CD4-positive, alpha-beta T cell treated with Interleukin-10 for 1 hour (primary cell): ENCODE results near the gene MSRB1.
"Not testable (repeated sequence)": the region's sequence is repeated elsewhere in the genome, so short reads cannot be mapped to it uniquely, and the experiment has no call there.

Source experiments
- DNase-seq: peaks from one replicate; pipeline ENCODE4 v3.0.0-alpha.2; 2020

Gene MSRB1

DNA sequence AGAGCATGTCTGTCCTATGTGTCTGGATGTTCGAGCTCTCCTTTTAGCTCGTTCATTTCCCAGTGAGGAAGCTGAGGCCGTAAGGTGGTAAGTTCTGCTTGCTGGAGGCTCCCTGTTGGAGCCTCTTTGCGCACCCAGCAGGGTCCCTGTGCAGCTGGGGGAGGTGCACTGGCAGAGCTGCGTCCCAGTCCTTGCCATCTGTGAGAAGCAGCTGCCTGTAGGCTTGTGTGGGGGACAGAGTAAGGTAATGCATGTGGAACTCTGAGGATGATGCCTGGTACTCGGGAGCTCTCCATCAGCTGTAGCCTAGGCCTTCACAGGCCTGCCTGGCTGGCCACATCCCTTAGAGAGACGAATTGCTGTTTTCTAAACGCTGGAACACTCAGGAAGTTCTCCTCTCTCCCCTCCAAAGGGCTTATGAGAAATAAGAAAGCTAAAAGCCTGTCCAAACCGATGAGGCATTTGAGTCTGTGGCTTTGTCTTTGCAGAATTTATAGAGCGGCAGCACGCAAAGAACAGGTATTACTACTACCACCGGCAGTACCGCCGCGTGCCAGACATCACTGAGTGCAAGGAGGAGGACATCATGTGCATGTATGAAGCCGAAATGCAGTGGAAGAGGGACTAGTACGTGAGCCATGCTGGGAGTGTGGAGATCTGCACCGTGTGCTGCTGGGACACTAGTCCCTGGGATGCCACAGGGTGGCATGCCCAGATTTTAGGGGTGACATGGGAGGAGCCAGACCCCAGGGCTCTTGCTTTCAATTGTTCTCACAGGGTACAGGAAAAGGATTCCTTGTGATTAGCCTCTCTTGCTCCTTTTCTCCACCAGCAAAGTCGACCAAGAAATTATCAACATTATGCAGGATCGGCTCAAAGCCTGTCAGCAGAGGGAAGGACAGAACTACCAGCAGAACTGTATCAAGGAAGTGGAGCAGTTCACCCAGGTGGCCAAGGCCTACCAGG lies 17.9 kb upstream of the MSRB1 start:
- peak; percentile 48 for DNase-seq

DNA sequence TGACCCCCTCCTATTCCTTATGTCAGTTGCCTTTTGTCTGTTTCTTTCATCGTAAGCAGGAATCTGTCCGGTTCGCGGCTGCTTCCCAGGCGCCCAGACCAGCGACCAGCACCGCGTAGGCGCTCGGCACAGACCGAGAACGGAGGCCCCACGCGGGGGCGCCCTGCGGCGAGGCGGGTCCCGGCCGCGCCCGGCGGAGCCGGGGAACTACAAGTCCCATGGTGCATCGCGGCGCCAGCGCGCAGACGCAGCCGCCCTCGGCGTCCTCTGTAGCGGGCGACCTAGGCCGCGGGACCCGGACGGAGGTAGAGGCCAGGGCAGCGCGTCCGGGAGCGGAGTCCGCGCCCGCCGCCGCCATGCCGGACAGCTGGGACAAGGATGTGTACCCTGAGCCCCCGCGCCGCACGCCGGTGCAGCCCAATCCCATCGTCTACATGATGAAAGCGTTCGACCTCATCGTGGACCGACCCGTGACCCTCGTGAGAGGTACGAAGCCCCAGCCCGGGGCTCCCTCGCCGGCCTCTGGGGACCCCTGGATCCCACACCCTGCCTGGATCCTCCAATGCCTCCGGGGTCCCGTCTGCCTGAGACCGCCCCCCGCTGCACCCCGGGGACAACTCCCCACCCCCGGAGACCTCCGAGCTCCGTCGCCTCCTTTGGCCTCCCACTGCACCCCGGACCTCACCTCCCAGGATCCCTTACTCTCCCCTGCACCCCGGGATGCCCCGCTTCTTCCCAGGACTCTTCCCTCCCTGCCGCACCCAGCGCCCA lies 16.5 kb upstream of the MSRB1 start, which contains the start of gene NDUFB10:
Gene NDUFB10, plus strand, starts transcription at position 270 of the 771 bp plus-strand sequence. Its CDS starts 87 bp downstream, at position 357.
- DNase-seq: peak; percentile 91

DNA sequence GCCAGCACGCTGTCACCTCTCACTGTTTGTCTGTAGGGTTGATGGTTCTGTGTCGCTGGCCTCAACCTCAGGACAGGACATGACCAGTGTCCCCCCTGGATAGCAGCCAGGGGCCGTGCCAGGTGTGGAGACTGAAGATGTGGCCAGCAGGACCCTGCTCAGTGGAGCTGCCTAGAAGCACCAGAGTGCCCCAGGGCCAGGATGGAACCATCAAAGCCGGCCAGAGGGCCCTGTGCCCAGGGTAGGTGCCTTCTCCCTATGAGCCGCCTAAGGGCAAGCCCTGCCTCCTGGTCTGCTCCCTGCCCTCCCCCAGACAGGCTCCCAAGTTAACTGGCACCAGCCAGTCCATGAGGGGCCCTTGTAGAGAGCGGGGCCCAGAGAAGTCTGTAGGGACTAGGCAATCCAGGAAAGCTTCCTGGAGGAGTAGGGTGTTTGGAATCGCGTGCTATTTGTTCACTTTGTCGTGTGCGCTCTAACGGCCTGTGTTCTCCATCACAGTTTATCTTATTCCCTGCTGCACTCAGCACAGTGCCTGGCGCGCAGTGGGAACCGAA lies 15.8 kb upstream of the MSRB1 start:
- DNase-seq: no peak

DNA sequence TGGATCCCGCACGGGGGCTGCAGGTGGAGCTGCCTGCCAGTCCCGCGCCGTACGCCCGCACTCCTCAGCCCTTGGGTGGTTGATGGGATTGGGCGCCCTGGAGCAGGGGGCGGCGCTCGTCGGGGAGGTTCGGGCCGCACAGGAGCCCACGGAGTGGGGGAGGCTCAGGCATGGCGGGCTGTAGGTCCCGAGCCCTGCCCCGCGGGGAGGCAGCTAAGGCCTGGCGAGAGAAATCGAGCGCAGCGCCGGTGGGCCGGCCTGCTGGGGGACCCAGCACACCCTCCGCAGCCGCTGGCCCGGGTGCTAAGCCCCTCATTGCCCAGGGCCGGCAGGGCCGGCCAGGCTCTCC lies 15.1 kb upstream of the MSRB1 start:
- DNase-seq: not testable (repeated sequence)

DNA sequence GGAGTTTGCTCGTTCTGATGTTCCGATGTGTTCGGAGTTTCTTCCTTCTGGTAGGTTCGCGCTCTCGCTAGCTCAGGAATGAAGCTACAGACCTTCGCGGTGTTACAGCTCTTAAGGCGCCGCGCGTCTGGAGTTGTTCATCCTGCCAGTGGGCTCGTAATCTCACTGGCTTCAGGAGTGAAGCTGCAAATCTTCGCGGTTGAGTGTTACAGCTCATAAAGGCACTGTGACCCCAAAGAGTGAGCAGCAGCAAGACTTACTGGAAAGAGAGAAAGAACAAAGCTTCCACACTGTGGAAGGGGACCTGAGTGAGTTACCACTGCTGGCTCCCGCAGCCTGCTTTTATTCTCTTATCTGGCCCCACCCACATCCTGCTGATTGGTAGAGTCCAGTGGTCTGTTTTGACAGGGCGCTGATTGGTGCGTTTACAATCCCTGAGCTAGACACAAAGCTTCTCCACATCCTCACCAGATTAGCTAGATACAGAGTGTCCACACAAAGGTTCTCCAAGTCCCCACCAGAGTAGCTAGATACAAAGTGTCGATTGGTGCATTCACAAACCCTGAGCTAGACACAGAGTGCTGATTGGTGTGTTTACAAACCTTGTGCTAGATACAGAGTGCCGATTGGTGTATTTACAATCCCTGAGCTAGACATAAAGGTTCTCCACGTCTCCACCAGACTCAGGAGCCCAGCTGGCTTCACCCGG lies 14.6 kb upstream of the MSRB1 start:
- not testable (repeated sequence) for DNase-seq

DNA sequence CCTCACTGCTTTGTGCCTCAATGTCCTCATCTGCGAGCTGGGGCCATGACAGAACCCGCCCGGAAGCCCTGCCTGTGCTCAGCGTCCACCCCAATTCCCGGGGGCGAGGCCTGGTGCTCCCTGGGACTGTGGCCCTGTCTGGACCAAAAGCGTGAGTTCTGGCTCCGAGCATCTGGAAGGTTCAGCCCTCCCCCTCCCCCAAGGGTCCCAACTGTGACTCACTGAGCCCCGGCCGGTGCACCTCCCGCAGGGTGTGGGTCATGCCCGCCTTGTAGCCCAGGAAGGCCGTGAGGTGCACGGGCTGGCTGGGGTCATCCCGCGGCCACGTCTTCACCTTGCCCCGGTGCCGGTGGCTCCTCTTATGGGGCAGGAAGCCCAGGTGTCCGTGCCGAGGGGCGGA lies 10.7 kb upstream of the MSRB1 start:
- no peak for DNase-seq

DNA sequence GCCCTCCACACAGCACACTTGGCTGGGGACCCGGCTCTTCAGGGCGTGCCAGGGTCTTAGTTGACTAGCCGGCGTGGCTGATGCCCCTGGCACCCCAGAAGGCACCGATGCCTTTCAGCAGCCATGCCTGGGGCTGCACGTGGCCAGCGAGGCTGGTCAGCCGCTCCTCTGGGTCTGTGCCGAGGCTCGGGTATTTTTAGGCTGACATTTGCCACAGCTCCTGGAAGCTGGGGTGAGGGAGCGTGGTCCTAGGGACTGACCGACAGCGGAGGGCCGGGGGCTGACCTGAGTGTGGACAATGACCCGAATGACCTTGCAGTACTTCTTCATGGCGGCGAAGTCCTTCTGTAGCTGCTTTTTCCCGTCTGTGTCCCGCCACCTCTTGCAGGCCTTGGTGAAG lies 7.6 kb upstream of the MSRB1 start:
- no peak for DNase-seq

DNA sequence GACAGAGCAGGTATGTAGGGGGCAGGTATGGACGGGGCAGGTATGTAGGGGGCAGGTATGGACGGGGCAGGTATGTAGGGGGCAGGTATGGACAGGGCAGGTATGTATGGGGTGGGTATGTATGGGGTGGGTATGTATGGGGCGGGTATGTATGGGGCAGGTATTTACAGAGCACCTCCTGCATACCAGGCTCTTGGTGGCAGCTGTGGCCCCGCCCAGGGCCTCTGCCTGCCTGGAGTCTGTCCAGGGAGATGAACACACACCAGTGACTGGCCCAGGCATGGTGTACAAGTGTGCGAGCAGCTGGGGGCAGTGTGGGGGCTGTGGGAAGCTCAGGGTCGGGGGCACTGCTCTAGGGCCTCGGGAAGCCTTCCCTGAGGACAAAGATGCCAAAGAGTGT lies 7.0 kb upstream of the MSRB1 start:
- no peak for DNase-seq

DNA sequence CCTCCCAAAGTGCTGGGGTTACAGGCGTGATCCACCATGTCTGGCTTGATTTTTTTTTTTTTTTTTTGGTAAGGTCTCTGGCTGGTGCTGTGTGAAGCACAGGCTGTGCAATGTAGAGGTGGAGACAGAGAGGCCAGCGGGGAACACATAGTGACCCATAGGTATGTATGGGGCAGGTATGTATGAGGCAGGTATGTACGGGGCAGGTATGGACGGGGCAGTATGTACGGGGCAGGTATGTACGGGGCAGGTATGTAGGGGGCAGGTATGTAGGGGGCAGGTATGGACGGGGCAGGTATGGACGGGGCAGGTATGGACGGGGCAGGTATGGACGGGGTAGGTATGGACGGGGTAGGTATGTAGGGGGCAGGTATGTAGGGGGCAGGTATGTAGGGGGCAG lies 6.5 kb upstream of the MSRB1 start:
- DNase-seq: no peak

DNA sequence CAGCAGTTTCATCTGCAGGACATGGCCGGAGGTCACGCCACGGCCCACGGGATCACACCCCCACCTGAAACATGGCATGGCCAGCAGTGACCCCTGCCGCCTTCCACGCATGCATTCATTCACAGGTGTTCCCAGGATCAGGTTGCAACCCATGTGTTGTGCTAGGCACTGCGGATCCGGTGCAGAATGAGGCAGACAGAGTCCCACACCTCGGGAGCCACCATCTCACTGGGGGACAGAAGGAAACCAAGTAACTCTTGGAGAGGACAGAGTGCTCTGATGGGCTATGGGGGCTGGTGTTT lies 4.3 kb upstream of the MSRB1 start:
- no peak for DNase-seq

DNA sequence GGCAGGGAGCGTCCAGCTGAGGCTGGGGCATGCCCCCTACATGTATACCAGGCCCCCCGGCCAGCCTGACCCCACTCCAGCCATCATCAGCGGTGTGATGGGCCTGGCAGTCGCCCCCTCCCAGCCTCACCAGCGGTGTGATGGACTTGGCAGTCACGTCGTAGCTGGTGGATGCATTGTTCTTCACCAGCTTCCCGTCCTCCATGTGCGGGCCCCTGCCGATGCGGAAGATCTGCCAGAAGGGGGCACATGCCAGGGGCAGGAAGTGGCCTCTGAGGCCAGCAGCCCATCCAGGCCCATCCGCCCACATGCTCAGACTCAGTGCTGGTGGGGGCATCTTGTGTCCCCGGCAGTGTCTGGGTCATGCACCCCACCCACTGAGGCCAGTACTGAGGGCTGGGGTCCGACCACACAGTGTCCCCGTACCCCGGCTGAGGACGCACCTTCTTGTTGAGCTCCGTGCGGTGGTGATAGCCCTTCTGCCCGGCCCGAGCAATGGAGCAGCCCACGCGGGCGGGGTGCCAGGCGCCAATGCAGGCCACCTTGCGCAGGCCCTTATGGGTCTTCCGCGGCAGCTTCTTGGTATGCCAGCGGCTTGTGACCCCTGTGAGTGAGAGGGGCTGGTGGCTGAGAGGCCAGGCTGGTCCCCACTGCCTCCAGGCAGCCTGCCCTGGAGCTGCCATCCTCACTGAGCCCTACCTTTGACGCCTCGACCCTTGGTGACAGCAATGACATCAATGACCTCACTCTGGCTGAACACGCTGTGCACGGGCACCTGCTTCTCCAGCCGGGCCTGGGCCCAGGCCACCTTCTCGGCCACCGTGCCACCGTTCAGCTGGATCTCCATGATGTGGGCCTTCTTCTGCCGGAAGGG lies 3.7 kb upstream of the MSRB1 start:
- DNase-seq: no peak

DNA sequence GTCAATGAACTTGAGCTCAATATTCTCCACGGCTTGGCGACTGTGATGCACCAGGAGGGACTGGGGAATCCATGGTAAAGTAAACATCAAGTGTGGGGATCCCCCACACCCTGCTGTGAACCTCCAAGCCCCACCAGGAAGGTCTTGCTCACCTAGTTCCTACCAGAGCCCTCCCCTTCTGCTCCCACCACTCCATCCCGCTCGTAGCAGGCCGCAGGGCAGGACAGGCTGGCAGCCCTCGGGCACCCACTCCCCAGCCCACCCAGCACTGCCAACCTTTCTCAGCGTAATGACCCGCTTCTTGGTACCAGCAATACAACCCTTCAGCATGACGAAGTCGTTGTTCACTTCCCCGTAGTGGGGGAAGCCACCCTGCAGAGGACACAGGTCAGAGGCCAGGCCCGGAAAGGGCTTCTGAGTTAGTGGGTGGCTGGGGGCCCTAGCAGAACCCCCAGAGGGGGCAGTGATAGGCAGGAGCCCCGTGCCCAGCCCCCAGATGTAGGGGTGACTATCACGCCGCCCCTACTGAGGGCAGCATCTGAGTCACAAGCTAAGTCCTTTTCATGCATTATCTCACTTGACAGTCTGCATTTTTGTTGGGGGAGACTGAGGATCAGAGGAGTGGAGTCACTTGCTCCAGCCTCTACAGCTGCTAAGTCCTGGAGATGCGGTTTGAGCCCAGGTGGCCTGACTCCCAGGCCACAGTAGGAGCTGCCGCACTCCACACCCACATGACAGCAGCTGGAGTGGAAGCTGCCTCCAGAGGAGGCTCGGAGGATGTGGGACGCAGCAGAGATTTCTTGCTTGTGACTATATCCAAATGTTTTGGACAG lies 2.8 kb upstream of the MSRB1 start:
- DNase-seq: no peak

DNA sequence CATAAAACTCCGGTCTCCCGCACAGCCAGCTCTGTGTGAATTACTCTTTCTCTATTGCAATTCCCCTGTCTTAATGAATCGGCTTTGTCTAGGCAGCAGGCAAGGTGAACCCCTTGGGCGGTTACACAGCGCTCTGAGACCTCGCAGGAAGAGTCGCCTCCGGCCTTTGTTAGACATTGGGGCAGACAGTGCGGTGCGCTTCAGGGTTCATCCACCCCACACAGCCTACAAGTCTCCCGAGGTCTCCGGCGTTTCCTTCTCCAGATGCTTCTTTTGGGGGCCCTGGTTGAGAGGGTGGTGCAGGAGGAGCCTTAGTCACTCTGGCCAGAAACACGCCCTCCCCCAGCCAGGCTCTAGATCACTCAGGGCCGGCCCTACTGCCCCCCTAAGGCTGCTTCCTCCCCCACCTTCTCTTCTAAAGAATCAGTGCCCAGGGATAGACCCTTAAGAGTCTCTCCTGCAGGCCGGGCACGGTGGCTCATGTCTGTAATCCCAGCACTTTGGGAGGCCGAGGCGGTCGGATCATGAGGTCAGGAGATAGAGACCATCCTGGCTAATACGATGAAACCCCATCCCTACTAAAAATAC lies 1.7 kb upstream of the MSRB1 start:
- DNase-seq: no peak

DNA sequence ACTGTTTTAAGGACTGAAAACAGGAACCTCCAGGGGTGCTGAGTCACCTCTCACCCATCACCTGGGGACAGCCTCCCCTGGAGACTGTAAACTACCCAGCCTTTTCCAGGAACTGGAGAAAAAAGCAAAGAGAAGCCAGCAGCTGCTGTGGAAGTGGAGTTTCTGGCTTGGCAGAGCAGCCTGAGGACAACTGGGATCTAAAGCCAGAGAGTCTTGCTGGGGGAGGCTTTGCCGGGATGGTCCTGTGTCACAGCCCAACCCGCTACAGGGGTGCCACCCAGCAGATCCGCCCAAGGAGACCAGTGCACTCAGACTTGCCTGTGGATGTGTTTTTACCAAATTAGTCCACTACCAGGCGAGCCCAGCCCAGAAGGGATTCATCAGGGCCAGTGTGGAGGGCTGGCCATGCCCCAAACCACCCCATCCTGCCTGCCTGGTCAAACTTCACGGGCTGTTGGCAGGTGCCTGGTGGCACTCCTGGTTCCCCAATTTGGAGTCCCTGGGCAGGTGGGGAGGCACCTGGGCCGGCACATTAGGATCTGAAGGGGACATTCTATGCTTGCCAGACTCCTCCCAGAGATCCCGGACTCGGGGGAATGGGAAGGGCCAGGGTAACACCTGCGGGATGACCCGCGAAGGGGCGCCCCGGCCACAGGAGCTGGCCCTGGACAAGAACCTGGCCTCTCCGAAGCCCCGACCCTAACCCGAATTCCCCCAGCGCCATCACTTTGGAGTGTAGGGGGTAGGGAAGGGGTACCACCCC lies 771 bp downstream of the MSRB1 start:
- DNase-seq: no peak

DNA sequence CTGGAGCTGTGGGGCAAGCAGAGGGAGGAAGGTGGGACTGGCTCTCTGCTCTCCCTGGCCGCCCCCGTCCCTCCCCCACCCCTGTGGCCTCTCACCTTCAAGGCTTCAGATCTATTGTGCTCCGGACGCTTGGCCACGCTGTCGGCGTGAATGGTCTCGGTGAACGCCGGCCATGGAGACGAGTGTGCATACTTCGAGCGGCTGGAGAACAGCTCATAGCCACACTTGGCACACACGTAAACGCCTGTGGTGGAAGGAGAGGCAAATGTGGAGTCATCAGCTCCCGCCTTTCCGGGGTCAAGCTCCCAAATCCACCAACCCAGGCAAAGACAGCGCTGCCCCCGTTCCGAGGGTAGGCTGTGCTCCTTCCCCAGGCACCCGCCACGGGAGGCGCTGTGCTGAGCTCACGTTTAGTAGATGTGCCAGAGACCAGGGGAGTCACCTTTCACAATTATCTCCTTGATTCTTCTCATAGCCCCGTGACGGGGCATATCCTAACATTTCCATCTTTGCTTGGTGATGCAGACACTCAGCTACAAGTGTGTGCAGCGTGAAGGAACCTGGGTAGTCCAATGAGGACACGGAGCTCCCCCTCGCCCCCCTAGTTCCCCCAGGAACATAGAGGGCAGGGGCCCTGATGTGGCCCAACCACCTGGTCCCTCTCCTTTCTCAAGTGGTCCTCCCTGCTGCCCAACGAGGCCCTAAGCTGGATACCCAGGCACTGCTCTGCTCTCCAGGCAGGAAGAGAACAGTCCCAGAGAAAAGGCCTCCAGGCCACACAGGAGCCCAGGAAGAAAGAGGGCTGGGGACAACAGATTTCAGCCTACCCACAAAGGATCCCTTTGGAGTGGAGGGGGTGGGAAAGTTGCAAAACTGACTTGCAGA lies 1.6 kb downstream of the MSRB1 start:
- no peak for DNase-seq

DNA sequence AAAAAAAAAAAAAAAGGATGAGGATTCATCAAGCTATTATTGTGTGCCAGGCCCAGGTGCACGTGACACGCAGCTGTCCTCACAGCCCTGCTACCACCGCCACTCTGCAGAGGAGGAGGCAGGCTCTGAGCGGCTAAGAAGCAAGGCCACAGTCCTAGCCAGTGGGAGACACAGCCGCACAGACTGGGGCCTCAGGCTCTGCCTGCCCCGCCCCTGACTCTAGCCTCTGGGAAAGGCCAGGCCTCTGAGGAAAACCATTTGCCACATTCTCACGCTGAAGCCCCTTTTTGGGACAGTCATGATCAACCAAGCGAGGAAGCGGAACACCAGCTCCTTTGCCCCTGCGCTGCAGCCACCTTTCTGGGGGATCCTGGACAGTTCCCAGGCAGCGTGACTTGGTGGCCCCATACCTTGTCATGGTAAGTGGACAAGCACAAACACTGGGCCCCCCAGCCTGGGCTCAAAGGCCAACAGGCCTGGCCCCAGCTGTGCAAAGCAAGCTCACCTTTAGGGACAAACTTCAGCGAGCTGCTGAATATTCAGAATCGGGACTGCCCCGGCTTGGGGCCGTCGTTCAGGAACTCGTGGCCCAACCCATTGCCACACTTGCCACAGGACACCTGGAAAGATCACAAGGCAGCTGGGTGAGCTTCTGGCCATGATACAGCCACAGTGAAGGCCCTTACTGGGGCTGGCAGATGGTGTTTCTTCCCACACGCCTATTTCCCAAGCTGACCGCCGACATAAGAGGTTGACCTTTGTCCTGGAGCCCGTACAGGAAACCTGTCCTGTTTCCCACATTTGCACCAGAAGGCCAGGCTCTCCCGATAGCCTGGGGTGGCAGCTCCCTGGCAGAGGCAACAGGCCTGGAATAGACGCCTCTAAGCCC lies 2.5 kb downstream of the MSRB1 start:
- no peak for DNase-seq

DNA sequence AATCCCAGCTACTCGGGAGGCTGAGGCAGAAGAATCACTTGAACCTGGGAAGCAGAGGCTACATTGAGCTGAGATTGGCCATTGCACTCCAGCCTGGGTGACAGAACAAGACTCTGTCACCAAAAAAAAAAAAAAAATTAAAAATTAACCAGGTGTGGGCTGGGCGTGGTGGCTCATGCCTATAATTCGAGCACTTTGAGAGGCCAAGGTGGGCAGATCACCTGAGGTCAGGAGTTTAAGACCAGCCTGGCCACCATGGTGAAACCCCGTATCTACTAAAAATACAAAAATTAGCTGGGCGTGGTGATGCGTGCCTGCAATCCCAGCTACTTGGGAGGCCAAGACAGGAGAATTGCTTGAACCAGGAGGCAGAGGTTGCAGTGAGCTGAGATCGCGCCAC lies 3.2 kb downstream of the MSRB1 start:
- DNase-seq: not testable (repeated sequence)

DNA sequence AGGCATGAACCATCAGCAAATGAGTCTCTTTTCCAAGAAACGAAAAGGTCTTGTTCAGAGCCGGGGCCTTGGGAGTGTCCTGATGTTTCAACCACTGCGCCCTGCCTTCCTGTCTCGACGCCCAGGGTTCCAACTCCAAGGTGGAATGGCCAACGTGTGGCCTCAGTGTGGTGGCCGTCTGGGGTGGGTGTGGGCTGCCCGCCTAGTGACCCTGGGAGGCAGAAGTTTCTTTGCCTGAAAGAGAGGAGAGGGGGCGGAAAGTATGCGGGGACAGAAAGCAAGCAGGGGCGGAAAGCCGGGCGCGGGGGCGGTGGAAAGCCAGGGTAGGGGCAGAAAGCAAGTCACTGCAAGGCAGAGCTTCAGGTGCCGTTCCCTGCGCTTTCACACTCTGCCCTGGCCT lies 4.1 kb downstream of the MSRB1 start:
- DNase-seq: no peak
